ENCODE measurements around the gene ATF5.

ATF5 gene

GRCh38 chr19:49929121-49929610, at the start of gene ATF5, which contains the start of gene NUP62:
Gene ATF5 (plus strand): TSS chr19:49929205. CDS start chr19:49930851, 1,646 bp downstream.
Gene NUP62 (minus strand): TSS chr19:49929504. CDS start chr19:49909807, 19,697 bp downstream.
- DNase-seq, result peak; percentile 85

- no peak for DNase-seq
Measured at GRCh38 chr19:49879243-49879963, 49.6 kb upstream of the ATF5 start.

GRCh38 chr19:49880162-49880869, 48.7 kb upstream of the ATF5 start:
- no peak for DNase-seq

- no peak for DNase-seq
Measured at GRCh38 chr19:49881186-49881585, 47.8 kb upstream of the ATF5 start.

GRCh38 chr19:49881672-49882394, 47.2 kb upstream of the ATF5 start:
- DNase-seq, result no peak

GRCh38 chr19:49882643-49883042, 46.4 kb upstream of the ATF5 start:
- DNase-seq, result no peak

- no peak for DNase-seq
Measured at GRCh38 chr19:49883094-49883493, 45.9 kb upstream of the ATF5 start.

GRCh38 chr19:49884109-49884508, 44.9 kb upstream of the ATF5 start:
- DNase-seq, result no peak

- DNase-seq, result no peak
Measured at GRCh38 chr19:49884760-49885159, 44.2 kb upstream of the ATF5 start.

GRCh38 chr19:49887037-49887664, 41.9 kb upstream of the ATF5 start:
- DNase-seq, result no peak

- DNase-seq, result no peak
Measured at GRCh38 chr19:49887665-49888509, 41.1 kb upstream of the ATF5 start.

- DNase-seq, result no peak
Measured at GRCh38 chr19:49888510-49888824, 40.5 kb upstream of the ATF5 start.

- no peak for DNase-seq
Measured at GRCh38 chr19:49889038-49889686, 39.8 kb upstream of the ATF5 start.

- DNase-seq, result peak; percentile 90
Measured at GRCh38 chr19:49889687-49890348, 39.2 kb upstream of the ATF5 start.

- peak; percentile 81 for DNase-seq
Measured at GRCh38 chr19:49890349-49891311, 38.4 kb upstream of the ATF5 start.

- no peak for DNase-seq
Measured at GRCh38 chr19:49891393-49891792, 37.6 kb upstream of the ATF5 start.

- no peak for DNase-seq
Measured at GRCh38 chr19:49892716-49893115, 36.3 kb upstream of the ATF5 start.

- DNase-seq, result no peak
Measured at GRCh38 chr19:49894011-49894664, 34.9 kb upstream of the ATF5 start.

- no peak for DNase-seq
Measured at GRCh38 chr19:49894879-49895565, 34.0 kb upstream of the ATF5 start.
